Vagina (tissue), 2 donors: ENCODE data around the gene NMNAT3. TPM values are rescaled to one million over a fixed set of nuclear protein-coding genes. Genes with fewer than 3 reads are reported as not detected.
"Not testable (repeated sequence)": the region's sequence is repeated elsewhere in the genome, so short reads cannot be mapped to it uniquely, and the experiment has no call there.

Experiments
- DNase-seq, 2 donors: peaks; one replicate each; pipeline ENCODE4 v3.0.0-alpha.2; 2017; ENCODE audit errors: extremely low spot score in 2 of 2
- H3K27ac ChIP-seq: fragments of 200-600 bp; sonication (generic); one replicate; pipeline ENCODE4 v1.5.1; 2019
- H3K27me3 ChIP-seq: fragments of 200-600 bp; sonication (generic); one replicate; pipeline ENCODE4 v1.5.1; 2019
- H3K36me3 ChIP-seq, 2 donors: fragments of 200-600 bp; sonication (generic); one replicate each; pipeline ENCODE4 v1.5.1; 2017 to 2019
- H3K4me1 ChIP-seq: fragments of 200-600 bp; sonication (generic); one replicate; pipeline ENCODE4 v1.5.1; 2019
- H3K4me3 ChIP-seq, 2 donors: fragments of 200-600 bp; sonication (generic); 1 replicate in 1 of 2; 2 replicates in 1 of 2; pipeline ENCODE4 v1.5.1; 2016 to 2019
- H3K9me3 ChIP-seq: fragments of 200-600 bp; sonication (generic); one replicate; pipeline ENCODE4 v1.5.1; 2019
- POLR2A ChIP-seq, 2 donors: fragments of 450-650 bp; IDR thresholded peaks; one replicate each; pipeline ENCODE4 v1.6.1; 2017; ENCODE audit warnings: antibody characterized with exemption in 2 of 2, mild to moderate bottlenecking in 2 of 2, moderate library complexity in 2 of 2
- POLR2AphosphoS5 ChIP-seq, 2 donors: sonication (generic); formaldehyde crosslinking; IDR thresholded peaks; one replicate each; pipeline ENCODE4 v1.9.0; 2017; ENCODE audit warnings: antibody characterized with exemption in 2 of 2, mild to moderate bottlenecking in 2 of 2, low read depth in 1 of 2; ENCODE audit not compliant: insufficient read depth in 1 of 2
- intact Hi-C: fragments of 100-400 bp; cut with DNase I; formaldehyde crosslinking; loops from one replicate; pipeline ENCODE4 v1.15.1; 2023
- total RNA-seq: library from RNA; depleted of rRNA; stranded (reverse); fragments of >200 nt; gene quantifications from one replicate; pipeline ENCODE4 v1.2.3, GENCODE V29; 2016
- TF ChIP-seq, protein P1 (sequence below), 3 experiments: fragments of 450-650 bp in 2 of 3; fragments of 200-600 bp in 1 of 3; sonication (generic) in 1 of 3; IDR thresholded peaks; one replicate each; pipeline ENCODE4 v1.5.1; 2017 to 2019; ENCODE audit warnings: antibody characterized with exemption in 3 of 3, mild to moderate bottlenecking in 2 of 3, moderate library complexity in 2 of 3

The NMNAT3 gene
- total RNA-seq, 1 donor from 2014 or later, result 17.4 TPM

GRCh38 chr3:139608108-139608380 lies 69.7 kb downstream of the NMNAT3 start:
- Histone ChIP-seq H3K9me3 (no peaks in the 10 kb centered on the region), H3K4me3 (no peak overlapping the region), H3K27ac (no peak overlapping the region), H3K36me3 (no peaks in the 10 kb centered on the region), H3K4me1 (no peaks in the 10 kb centered on the region), H3K27me3 (no peaks in the 10 kb centered on the region)
- TF ChIP-seq POLR2AphosphoS5 (IDR thresholded peaks at IDR 0.05; ENCODE audit: insufficient read depth in 1 of 2, low read depth in 1 of 2), result no peak
- no peak for DNase-seq
- intact Hi-C loops, result no loop called here

GRCh38 chr3:139607257-139608107 lies 70.3 kb downstream of the NMNAT3 start:
- intact Hi-C loops, result no loop called here
- H3K27ac ChIP-seq, result no peak overlapping the region
- H3K4me1 ChIP-seq, result no peaks in the 10 kb centered on the region
- TF ChIP-seq POLR2A (IDR thresholded peaks at IDR 0.05), result no peak
- no peak for TF ChIP-seq POLR2AphosphoS5 (IDR thresholded peaks at IDR 0.05; ENCODE audit: insufficient read depth in 1 of 2, low read depth in 1 of 2)
- TF ChIP-seq, protein P1, sequence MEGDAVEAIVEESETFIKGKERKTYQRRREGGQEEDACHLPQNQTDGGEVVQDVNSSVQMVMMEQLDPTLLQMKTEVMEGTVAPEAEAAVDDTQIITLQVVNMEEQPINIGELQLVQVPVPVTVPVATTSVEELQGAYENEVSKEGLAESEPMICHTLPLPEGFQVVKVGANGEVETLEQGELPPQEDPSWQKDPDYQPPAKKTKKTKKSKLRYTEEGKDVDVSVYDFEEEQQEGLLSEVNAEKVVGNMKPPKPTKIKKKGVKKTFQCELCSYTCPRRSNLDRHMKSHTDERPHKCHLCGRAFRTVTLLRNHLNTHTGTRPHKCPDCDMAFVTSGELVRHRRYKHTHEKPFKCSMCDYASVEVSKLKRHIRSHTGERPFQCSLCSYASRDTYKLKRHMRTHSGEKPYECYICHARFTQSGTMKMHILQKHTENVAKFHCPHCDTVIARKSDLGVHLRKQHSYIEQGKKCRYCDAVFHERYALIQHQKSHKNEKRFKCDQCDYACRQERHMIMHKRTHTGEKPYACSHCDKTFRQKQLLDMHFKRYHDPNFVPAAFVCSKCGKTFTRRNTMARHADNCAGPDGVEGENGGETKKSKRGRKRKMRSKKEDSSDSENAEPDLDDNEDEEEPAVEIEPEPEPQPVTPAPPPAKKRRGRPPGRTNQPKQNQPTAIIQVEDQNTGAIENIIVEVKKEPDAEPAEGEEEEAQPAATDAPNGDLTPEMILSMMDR (IDR thresholded peaks at IDR 0.05), result no peak
- H3K27me3 ChIP-seq, result no peaks in the 10 kb centered on the region
- DNase-seq, result no peak
- H3K9me3 ChIP-seq, result no peaks in the 10 kb centered on the region
- no peak overlapping the region for H3K4me3 ChIP-seq
- no peaks in the 10 kb centered on the region for H3K36me3 ChIP-seq

- intact Hi-C loops, result no loop called here
- no peak for DNase-seq
- H3K4me1 ChIP-seq, result peaks cover 5% of the 10 kb centered on the region
- H3K27me3 ChIP-seq, result no peaks in the 10 kb centered on the region
- H3K27ac ChIP-seq, result no peak overlapping the region
- TF ChIP-seq POLR2A (IDR thresholded peaks at IDR 0.05), result no peak
- TF ChIP-seq, protein P1 (IDR thresholded peaks at IDR 0.05), result no peak
- TF ChIP-seq POLR2AphosphoS5 (IDR thresholded peaks at IDR 0.05; ENCODE audit: insufficient read depth in 1 of 2, low read depth in 1 of 2), result no peak
- H3K9me3 ChIP-seq, result no peaks in the 10 kb centered on the region
- H3K36me3 ChIP-seq, result no peaks in the 10 kb centered on the region
- no peak overlapping the region for H3K4me3 ChIP-seq
Observed at GRCh38 chr3:139602003-139602402, 75.8 kb downstream of the NMNAT3 start.

DNA sequence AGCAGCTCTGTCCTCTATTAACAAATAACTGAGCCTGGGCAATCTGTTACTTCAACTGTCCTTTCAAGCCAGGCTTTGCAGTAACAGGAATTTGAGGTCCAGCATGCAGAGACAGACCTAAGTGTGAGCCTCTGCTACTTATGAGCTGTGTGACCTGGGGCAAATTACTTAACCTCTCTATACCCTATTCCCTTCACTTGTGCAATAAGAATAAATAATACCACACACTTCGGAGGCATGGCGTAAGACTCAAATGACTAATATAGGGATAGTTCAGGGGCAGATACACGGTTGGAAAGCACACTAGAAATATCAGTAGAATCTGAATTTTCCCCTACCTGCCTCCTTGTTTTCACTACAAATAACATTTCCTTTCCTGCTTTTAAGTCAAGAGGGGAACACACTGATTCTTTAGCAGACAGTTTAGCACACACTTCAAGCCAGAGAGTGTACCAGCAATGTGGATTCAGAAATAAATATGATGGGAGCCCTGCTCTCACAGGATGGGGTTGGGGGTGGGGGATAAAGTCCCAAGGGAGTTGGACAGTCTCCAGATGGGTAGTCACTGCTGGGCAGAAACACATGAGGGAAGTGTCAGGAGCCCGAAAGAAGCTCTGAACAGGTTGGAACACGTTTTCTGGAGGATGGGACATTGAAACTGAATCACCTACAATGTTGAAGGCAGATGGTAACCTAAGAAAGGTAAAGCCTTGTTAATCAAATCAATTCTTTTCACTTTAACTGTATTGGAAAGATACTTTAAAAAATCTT lies 76.4 kb downstream of the NMNAT3 start:
- no peak for DNase-seq
- Histone ChIP-seq H3K27me3 (no peaks in the 10 kb centered on the region), H3K27ac (no peak overlapping the region), H3K9me3 (no peaks in the 10 kb centered on the region), H3K36me3 (no peaks in the 10 kb centered on the region), H3K4me1 (peaks cover 5% of the 10 kb centered on the region), H3K4me3 (no peak overlapping the region)
- TF ChIP-seq POLR2AphosphoS5 (IDR thresholded peaks at IDR 0.05; ENCODE audit: insufficient read depth in 1 of 2, low read depth in 1 of 2), result peak in 1 of 2 donors; percentile 11
- TF ChIP-seq POLR2A (IDR thresholded peaks at IDR 0.05), result no peak
- TF ChIP-seq, protein P1 (IDR thresholded peaks at IDR 0.05), result no peak
- intact Hi-C loops, result no loop called here

DNA sequence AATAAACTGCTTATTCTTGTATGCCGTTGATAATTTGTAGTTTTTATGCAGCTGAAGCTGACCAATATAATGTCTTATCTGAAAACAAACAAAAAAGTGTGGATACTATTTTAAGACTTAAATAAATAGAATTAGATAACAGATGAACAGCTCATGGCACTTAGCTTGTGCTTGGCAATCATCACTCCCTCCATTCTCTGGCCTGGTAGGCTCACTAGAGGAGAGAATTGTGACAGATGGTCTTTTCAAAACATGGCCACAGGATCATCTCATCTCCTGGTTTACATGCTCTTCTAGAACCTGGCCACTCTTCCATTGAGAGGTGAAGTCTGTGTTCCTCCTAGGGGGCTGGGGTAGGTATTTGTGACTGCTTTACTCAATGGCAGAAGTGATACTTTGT lies 79.8 kb downstream of the NMNAT3 start:
- Histone ChIP-seq H3K4me3 (no peak overlapping the region), H3K36me3 (no peaks in the 10 kb centered on the region), H3K27me3 (no peaks in the 10 kb centered on the region), H3K27ac (no peak overlapping the region), H3K9me3 (no peaks in the 10 kb centered on the region), H3K4me1 (peaks cover 5% of the 10 kb centered on the region)
- DNase-seq, result no peak
- TF ChIP-seq POLR2A (IDR thresholded peaks at IDR 0.05) (no peak), POLR2AphosphoS5 (IDR thresholded peaks at IDR 0.05; ENCODE audit: insufficient read depth in 1 of 2, low read depth in 1 of 2) (no peak)
- TF ChIP-seq, protein P1 (IDR thresholded peaks at IDR 0.05), result no peak
- intact Hi-C loops, result no loop called here

- H3K9me3 ChIP-seq, H3K4me1 ChIP-seq, H3K4me3 ChIP-seq, DNase-seq, H3K27me3 ChIP-seq, H3K27ac ChIP-seq, intact Hi-C loops, H3K36me3 ChIP-seq: not testable (repeated sequence)
Observed at GRCh38 chr3:139591186-139591585, 86.6 kb downstream of the NMNAT3 start.
